Gastroesophageal sphincter (tissue), 3 donors: ENCODE results near the gene PLA2G4B.

Source experiments
- POLR2AphosphoS5 ChIP-seq: sonication (generic); formaldehyde crosslinking; IDR thresholded peaks from one replicate; pipeline ENCODE4 v1.6.1; 2017; ENCODE audit warnings: antibody characterized with exemption
- TF ChIP-seq, protein P1 (sequence below), 4 experiments: fragments of 200-600 bp in 2 of 4; fragments of 450-650 bp in 2 of 4; sonication (generic) in 1 of 4; IDR thresholded peaks; one replicate each; pipeline ENCODE4 v1.5.1; 2017 to 2019; ENCODE audit warnings: antibody characterized with exemption in 4 of 4, mild to moderate bottlenecking in 2 of 4, moderate library complexity in 2 of 4

DNA sequence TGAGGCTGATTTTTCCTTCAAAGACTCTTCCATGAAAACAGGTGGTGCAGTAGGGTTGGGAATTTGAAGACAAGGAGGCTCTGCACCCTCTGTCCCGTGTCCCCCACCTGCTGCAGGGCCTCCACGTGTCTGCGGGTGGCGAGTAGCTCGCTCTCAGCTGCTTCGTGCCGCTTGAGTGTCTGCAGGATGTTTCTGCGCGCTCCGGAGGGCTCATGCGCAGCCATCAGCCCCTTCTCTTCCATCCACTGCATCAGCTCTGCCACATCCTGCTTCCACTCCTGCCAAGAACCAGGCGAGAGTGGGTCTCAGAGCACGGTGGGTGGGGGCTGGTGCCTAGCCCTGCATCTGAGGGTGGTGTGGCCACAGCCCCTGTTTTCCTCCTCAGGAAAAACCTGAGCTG lies 37.4 kb downstream of the PLA2G4B start:
- TF ChIP-seq, protein P1, sequence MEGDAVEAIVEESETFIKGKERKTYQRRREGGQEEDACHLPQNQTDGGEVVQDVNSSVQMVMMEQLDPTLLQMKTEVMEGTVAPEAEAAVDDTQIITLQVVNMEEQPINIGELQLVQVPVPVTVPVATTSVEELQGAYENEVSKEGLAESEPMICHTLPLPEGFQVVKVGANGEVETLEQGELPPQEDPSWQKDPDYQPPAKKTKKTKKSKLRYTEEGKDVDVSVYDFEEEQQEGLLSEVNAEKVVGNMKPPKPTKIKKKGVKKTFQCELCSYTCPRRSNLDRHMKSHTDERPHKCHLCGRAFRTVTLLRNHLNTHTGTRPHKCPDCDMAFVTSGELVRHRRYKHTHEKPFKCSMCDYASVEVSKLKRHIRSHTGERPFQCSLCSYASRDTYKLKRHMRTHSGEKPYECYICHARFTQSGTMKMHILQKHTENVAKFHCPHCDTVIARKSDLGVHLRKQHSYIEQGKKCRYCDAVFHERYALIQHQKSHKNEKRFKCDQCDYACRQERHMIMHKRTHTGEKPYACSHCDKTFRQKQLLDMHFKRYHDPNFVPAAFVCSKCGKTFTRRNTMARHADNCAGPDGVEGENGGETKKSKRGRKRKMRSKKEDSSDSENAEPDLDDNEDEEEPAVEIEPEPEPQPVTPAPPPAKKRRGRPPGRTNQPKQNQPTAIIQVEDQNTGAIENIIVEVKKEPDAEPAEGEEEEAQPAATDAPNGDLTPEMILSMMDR (IDR thresholded peaks at IDR 0.05) = no peak
- no peak for TF ChIP-seq POLR2AphosphoS5
